Ureter (tissue), 1 donor: ENCODE measurements around the gene PTPMT1. TPM values are rescaled to one million over a fixed set of nuclear protein-coding genes. Genes with fewer than 3 reads are reported as not detected.
"Not testable (repeated sequence)": the region's sequence is repeated elsewhere in the genome, so short reads cannot be mapped to it uniquely, and the experiment has no call there.

ENCODE experiments used
- DNase-seq: peaks from one replicate; pipeline ENCODE4 v3.0.0-alpha.2; 2020; ENCODE audit warnings: low spot score
- total RNA-seq: library from RNA; stranded (reverse); gene quantifications from one replicate; pipeline ENCODE4 v1.2.4, GENCODE V29; 2023
- donor health status: DM: yes; HTN: yes; CAD: no.

Gene PTPMT1, protein sequence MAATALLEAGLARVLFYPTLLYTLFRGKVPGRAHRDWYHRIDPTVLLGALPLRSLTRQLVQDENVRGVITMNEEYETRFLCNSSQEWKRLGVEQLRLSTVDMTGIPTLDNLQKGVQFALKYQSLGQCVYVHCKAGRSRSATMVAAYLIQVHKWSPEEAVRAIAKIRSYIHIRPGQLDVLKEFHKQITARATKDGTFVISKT
- total RNA-seq = 26.8 TPM

DNA sequence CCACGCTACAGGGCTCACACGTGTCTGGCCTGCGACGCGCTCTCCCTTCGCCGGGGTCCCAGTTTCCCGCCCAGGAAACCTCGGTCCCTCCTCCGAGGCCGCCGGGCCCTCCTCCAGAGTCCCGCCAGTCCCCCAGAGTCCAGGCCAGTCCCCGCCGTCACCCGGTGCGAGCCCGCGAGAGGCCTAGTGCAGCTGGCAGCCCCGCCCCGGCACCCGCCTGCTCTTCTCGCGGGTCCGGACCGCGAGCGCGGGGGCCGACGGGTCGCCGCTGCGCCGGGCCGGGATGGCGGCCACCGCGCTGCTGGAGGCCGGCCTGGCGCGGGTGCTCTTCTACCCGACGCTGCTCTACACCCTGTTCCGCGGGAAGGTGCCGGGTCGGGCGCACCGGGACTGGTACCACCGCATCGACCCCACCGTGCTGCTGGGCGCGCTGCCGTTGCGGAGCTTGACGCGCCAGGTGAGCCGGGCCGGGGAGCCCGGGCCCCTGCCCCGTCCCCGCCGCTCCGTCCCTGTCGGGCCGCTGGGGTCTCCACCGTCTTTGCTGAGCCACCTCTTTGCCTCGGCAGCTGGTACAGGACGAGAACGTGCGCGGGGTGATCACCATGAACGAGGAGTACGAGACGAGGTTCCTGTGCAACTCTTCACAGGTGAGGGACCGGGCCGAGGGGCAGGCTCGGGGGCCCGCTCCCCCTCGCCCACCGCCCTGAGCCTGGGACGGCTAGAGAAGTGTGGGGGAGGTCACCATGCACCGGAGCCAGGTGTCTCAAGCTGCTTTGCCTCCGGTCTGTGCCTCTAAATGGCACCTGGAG lies at the start of gene PTPMT1:
Gene PTPMT1, plus strand, starts transcription at position 260 of the 809 bp plus-strand sequence. Its CDS starts 24 bp downstream, at position 284.
- DNase-seq = peak; percentile 75

DNA sequence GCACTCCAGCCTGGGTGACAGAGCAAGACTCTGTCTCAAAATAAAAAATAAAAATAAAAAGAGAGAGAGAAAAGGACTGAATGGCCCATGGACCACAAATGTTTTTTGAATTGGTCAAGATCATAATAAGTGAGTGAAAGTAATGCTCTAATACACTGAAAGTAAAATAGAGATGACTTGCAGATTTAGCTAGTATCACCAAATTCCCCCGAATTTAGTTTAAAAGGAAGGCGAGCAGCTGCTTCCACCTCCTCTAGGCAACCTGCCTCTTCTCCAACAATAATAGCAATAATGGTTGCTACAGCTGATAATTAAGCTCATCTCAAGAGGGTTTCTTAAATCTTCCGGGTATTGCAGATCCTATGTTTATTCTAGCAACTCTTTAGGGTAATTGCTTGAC lies 49.2 kb upstream of the PTPMT1 start:
- no peak for DNase-seq

DNA sequence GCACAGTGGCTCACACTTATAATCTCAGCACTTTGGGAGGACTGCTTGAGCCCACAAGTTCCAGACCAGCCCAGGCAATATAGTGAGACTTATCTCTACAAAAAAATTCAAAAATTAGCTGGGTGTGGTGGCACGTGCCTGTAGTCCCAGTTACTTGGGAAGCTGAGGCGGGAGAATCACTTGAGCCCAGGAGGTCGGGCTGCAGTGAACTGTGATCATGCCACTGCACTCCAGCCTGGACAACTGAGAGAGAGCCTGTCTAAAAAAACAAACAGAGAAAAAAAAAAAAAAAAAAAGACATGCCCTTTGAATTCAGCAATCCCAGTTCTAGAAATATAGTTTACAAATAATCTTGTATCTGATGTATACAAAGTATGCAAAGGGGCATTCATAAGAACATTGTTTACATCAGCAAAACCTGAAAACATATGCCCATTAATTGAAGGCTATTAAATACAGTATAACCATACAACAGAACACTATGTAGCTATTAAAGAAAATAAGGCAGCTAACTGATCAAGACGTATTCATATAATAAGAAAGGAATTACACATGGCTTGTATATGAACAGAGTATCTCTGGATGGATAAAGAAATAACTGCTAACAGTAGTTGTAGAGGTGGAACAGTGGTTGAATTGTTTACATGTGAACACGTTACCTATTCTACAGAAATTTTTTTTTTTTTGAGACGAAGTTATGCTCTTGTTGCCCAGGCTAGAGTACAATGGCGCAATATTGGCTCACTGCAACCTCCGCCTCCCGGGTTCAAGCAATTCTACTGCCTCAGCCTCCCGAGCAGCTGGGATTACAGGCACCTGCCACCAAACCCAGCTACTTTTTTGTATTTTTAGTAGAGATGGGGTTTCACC lies 48.2 kb upstream of the PTPMT1 start:
- DNase-seq = no peak

DNA sequence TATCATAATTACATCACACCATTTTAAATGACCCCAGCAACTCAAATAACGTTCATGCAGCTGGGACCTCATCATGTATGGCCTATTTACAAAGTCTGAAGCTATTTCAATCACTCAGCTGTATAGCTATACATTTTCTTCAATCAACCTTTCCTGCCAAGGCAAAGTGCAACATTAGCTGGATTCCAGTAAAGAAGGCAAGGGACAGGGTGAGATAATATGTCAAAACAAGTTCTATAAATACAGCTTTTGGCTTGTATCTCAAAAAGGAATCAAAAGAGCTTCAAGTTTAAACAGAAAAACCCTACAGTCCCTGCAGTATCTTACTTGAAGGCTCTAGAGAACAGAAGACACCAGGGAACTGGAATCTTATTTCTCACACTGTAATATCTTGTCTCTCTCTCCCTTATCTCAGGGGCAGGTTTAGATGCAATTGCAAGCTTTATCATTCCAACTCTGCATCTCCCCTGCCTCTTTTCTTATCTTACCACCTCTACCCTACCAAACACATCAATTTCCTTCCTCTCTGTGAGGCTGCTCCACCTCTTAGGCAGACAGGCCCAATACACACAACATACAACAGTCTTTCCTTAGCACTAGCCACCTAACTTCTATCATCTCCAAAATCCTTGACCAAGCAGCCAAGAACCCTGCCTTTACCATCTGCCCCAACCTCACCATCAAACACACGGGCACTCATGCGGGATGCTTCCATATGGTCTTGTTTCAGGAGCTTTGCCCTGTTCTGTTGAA lies 47.0 kb upstream of the PTPMT1 start:
- DNase-seq = no peak

DNA sequence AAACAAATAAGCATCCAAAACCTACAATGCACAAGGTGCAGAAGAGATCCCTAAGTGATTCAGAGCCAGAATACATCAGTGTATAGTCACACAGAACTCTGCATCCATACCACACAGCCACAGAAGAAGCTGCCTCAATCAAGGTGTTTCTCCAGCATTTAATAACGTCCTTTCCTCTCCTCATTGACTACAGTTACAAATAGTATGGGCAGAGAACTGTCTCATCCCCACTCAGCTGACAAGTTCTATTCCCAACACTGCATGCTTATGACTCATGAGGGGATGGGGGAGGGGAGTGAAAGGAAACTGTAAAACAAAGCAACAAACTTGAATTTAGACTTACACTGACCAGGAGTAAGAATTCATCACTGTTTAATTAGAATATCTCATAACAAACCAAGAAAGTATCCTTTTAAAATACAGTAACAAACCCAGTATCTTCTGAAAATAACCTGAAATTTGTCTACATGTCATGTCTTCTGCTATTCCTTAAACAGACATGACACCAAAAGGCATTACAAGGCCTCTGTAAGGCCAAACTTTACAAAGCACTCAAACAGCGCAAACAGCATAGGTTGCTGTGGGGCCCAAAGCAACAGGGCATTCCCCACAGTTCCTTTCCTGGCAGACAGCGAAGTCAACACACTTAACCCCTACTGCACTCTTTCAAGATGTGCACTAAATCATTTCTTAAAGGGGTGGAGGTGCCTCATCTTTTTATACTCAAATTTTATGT lies 41.7 kb upstream of the PTPMT1 start:
- DNase-seq = no peak

DNA sequence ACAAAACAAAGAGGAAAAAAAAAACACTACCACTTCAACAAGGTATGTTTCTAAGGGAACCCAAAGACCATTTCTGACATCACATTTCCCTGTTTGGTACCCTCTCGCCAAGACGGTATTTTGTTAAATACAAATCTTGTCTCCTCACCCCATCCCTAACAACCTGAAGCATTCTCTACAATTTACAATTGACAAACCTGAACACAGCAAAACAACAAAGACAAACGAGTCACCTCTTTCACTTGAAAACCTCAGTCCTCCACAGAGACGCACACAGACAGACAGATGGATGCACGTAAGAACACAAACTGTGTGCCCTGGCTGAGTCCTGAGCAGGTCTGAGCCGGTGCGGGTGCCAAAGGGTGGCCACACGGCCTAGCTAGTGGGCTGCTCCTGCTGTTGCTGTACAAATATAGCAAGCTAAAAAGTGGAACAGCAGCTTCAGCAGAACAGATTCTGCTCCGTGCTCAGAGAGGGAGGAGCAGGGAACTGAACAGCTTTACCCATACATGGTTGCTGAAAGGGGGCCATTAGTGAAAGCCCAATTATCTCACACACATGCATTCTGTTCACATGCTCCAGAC lies 41.0 kb upstream of the PTPMT1 start:
- peak; percentile 48 for DNase-seq

DNA sequence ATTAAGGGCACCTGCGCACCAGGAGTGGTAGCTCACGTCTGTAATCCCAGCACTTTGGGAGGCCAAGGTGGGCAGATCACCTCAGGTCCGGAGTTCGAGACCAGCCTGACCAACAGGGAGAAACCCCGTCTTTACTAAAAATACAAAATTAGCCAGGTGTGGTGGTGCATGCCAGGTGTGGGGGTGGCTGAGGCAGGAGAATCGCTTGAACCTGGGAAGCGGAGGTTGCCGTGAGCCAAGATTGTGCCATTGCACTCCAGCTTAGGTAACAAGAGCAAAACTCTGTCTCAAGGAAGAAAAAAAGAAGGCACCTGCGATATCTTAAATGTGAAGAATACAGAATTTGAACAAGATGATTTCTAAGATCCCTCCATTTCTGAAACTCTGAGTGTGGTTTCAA lies 39.4 kb upstream of the PTPMT1 start:
- DNase-seq = not testable (repeated sequence)

DNA sequence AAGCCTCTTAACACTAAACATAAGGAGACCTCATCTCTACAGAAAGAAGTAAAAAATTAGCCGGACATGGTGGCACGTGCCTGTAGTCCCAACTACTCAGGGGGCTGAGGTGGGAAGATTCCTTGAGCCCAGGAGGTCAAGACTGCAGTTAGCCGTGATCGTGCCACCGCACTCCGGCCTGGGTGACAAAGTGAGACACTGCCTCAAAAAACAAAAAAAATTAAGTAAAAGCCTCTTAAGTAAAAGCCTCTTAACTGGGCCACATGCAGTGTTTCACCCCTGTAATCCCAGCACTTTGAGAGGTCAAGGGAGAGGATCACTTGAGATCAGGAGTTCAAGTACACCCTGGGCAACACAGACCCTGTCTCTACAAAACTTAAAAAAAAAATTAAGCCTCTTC lies 38.2 kb upstream of the PTPMT1 start:
- DNase-seq = no peak

DNA sequence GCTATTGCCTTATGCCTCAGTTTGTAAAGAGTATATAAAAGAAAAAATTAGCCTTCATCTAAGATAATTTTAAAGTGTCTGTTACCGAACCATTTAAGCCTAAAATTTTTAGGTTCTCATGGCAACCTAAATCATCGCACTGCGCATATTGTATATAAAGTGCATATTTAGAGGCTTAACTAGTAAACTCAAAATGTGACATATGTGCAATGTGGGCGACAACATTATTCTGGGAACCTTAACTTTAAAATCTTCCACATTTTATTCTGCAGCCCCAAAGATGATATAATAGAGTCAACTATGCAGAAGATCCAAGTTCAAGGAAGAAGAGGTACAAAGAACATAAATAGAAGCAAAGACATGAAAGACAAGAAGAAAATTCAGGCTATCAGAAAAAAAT lies 35.4 kb upstream of the PTPMT1 start:
- no peak for DNase-seq

DNA sequence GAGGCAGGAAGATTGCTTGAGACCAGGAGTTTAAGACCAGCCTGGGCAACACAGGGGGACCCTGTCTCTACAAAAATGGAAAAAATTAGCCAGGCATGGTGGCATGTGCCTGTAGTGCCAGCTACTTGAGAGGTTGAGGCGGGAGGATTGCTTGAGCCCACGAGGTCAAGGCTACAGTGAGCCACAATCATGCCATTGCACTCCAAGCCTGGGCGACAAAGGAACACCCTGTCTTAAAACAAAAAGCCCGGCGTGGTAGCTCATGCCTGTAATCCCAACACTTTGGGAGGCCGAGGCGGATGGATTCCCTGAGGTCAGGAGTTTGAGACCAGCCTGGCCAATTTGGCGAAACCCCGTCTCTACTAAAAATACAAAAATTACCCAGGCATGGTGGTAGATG lies 34.7 kb upstream of the PTPMT1 start:
- DNase-seq = not testable (repeated sequence)

DNA sequence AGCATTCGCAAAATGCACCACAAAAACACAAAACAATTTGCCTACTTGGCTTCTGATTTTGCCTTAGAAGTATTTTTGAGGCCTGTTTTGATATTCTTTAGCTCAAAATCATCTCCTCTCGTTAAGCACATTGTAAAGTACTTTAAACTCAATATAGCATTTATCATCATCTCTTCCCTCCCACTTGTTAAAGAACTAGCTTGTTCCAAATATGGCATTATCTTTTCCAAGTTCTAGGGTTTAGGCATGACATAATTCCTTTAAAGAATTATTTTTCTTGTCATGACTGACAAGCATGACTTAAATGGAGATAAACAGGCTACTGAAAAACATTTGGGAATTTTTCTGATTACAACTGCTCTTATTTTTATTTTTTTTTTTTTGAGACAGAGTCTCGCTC lies 33.7 kb upstream of the PTPMT1 start:
- DNase-seq = no peak

DNA sequence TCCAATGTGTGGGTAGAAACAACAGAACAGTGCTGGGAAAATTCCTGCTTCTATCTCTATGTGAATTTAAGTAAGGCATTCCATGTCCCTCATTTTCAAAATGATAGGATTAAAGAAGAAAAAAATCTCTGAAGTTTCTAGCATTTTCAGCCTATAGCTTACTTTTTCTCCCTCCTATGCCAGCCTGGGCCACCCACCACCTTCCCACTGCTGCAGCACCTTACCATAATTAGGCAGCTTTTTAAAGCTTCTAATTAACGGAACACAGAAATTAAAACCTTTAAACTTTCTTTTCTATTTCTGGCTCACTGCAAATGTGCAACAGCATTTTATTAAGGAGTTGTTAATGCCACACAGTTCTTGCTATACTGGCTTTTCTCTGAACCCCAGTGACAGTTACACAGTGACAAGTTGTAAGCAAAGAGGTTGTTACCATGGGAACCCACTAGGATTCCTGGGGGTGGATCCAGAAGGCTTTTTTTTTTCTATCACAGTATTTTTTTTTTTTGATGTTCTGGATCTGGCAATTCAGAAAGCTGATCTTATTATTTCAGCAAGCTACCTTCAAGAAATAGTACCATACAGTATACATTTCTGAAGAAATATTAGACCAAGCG lies 32.7 kb upstream of the PTPMT1 start:
- no peak for DNase-seq

DNA sequence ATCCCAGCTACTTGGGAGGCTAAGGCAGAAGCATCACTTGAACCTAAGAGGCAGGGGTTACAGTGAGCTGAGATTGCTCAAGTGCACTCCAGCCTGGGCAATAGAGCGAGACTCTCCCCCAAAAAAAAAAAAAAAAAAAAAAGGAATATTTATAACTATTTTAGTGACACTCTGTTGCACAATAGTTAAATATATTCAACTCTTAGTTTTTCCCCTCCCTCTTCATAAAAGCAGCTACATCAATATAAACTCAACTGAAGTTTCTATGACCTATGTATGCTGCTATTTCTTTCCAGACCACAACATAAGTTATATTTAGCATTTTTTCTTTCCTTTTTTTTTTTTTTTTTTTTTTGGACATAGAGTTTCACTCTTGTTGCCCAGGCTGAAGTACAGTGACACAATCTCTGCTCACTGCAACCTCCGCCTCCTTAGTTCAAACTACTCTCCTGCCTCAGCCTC lies 31.7 kb upstream of the PTPMT1 start:
- no peak for DNase-seq

DNA sequence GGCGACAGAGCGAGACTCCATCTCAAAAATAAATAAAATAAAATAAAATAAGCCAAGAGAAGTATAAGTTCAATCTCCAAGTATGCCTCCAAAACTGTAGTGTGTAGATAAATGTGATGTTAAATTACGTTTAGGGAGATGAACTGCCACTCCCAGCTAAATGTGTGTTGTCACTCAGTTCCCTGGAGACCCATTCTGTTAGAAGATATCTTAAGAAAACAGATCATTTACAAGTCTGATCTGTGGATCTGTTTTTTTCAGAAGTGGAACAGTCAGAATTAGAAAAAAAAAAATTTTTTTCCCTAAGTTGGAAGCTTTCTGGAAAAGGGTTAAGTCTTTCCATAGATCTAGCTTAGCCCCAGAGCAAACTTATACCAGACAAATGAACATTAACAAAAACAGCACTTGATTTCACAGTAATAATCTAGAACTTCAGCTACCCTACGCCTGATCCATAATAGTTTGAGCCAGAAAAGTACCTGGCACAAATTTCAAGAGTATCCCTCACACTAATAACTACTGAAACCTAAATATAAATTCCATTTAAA lies 30.6 kb upstream of the PTPMT1 start:
- no peak for DNase-seq

DNA sequence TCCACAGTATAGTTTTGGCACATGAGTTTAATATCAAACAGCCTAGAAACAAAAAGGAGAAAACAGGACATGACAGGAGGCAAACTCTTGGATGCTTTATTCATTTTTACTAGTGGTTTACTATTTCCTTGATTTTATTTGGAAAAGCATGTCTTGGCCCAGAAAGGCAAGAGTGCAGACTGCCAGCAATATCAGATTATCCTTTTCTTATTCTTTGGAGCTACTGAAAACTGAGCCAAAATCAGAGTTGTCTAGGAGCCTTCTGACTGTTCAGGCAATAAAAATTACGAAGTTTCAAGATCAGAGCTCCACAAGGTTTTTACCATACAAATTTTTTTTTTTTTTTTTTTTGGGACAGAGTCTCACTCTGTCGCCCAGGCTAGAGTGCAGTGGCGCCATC lies 28.5 kb upstream of the PTPMT1 start:
- DNase-seq = no peak

DNA sequence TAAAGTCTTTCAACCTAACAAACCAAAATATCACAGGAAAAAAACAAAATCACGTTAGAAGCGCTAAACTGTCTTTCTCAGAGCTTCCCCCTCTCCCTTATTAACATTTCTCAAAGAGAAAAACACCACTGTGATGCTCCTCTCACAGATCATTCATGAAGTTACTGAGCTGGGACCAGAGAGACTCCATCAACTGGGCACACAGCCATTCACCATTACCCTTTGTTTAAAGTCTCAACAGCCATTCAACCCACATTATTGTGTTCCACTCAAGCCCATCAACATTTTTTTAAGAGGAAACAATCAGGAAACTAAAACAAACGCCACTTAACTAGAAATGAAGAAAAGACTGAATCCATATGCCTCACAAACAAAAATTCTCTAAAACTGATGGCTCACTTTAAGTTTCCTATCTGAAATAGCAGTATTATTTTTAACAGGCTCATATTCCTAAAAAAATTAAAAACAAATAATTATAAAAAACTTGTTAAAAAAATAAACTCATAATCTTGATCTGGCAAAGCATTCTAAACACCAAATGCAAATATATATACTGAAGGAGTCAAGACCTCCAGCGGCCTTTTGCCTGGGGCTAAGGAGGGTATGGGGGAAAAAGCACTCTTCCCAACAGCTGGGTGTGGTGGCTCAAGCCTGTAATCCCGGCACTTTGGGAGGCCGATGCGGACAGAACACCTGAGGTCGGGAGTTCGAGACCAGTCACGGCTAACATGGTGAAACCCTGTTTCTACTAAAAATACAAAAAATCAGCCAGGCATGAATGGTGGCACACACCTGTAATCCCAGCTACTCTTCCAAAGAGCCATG lies 26.4 kb upstream of the PTPMT1 start:
- no peak for DNase-seq

DNA sequence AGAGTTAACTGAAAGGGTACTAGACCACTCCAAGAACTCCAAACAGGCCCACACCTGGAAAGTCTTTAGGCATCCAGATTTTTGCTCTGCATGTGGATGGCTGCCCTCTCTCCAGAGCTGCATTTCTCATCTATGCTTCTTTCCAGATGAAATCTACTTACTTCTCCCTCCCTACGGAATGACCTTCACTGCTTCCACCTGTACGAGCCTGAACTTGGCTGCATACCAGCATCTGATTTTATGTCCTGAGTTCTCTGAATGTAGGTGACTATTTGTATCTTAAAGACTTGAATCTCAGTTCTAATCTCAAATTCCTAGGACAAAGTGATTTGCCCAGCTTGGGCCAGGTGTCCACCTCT lies 25.7 kb upstream of the PTPMT1 start:
- DNase-seq = no peak

DNA sequence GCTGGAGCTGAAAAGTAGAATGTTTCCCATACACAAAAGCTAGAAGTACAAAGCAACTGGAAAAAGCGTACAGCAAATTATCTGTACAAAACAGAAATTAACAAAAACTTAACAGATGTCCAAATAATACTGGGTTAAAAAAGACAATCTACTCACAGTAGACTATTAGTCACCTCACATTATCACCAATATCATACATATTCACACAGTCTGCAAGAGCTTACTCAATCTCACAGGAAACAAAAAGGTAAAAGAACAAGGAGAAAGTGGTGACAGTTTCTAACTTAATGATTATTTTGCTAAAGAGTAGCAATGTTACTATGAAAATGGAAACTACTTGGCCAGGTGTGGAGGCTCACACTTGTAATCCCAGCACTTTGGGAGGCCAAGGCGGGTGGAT lies 24.3 kb upstream of the PTPMT1 start:
- no peak for DNase-seq

DNA sequence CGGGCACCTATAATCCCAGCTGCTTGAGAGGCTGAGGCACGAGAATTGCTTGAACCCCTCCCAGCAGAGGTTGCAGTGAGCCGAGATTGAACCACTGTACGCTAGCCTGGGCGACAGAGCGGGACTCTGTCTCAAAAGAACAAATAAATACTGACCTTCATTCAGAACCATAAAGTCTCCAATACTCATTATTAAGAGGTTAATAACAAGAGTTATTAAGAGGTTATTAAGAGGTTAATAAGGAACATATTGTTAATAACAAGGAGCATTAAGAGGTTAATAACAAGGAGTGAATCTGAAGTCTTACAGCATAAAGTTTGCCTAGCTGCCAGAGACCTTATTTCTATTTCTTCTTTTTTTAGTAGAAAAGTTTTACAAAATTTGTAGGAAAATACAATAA lies 20.1 kb upstream of the PTPMT1 start:
- no peak for DNase-seq
